ENCODE results near the gene GSTT4. TPM values are rescaled to one million over a fixed set of nuclear protein-coding genes. Genes with fewer than 3 reads are reported as not detected.
A peak's percentile ranks its signal among the peaks of the same experiment; 100 is the strongest.
"Not testable (repeated sequence)": the region's sequence is repeated elsewhere in the genome, so short reads cannot be mapped to it uniquely, and the experiment has no call there.

GSTT4 gene
- total RNA-seq, 2 donors from 2014 or later = not detected

DNA sequence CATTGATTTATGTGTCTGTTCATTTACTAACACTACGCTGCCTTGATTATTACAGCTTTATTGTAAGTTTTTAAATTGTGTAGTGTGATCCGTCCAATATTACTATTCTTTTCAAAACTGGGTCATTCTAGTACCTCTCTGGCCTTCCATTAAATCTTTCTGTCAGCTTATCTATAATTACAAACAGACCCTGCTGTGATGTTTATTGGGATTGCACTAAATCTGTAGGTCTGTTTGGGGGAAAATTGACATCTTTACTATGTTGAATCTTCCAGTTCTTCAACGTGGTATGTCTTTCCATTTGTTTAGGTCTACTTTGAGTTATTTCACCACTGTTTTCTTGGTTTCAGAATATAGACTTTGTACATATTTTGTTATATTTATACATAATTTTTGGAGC lies 21.5 kb upstream of the GSTT4 start:
- DNase-seq = no peak
- intact Hi-C loops (cut with DNase I, micrococcal nuclease) = no loop called here
- no peak for ATAC-seq

DNA sequence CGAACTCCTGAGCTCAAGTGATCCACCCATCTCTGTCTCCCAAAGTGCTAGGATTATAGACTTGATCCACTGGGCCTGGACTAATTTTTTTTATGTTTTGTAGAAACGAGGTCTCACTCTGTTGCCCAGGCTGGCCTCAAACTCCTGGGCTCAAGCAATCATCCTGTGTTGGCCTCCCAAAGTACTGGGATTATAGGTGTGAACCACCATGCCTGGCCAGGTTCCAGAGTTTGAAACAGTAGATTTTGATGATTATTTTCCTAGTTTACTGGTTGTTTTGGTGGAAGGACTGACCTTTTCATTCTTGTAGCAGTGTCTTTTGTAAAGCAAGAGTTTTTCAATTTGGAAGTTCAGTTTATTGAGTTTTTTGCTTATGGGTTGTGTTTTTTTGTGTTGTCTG lies 20.8 kb upstream of the GSTT4 start:
- DNase-seq = no peak
- ATAC-seq = no peak
- intact Hi-C loops (cut with DNase I, micrococcal nuclease) = no loop called here

DNA sequence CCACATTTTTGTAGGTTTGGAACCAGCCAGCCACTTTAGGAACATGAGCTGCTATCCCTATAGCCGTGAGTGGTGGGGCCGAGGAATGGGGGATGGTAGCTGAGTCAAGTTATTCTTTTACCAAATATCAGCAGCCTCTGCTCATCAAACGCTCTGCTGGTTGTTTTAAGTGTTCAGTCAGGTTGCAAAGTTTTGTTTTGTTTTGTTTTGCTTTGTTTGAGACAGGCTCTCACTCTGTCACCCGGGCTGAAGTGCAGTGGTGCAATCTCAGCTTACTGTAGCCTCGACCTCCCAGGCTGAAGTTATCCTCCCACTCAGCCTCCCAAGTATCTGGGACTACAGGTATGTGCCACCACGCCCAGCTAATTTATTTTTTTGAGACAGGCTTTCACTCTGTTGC lies 20.2 kb upstream of the GSTT4 start:
- ATAC-seq (no peak), DNase-seq (no peak)
- intact Hi-C loops (cut with DNase I, micrococcal nuclease) = no loop called here

DNA sequence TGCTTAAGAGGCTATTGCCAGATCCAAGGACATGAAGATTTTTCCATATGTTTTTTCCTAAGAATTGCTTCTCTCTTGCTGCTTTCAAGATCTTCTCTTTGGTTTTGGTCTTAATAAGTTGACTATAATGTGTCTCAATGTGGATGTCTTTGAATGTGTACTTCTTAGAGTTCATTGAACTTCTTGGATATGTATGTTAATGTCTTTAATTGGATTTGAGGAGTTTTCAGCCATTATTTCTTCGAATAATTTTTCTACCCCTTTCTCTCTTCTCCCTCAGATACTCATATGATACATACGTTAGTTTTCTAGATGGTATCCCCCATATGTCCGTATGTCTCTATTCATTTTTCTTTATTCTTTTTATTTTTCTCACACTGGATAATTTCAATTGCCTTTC lies 19.1 kb upstream of the GSTT4 start:
- DNase-seq = no peak
- no peak for ATAC-seq
- intact Hi-C loops (cut with DNase I, micrococcal nuclease) = no loop called here

DNA sequence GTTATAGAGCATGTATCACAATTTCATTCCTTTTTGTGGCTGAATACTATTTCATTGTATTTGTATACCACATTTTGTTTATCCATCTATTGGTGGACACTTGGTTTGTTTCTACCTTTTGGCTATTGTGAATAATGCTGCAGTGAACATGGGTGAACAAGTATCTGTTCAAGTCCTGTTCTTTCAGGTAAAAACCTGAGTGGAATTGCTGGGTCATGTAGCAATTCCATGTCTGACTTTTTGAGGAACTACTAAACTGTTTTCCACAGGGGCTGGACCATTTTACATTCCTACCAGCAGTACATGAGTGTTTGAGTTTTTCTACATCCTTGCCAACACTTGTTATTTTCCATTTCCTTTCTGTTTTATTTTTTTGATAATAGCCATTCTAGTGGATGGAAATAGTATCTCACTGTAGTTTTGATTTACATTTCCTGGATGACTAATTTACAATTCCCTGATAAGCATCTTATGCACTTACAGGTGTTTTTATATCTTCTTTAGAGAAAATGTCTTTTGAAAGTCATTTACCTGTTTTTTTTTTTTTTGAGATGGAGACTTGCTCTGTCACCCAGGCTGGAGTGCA lies 18.0 kb upstream of the GSTT4 start:
- DNase-seq (no peak), ATAC-seq (peak; percentile 39)
- intact Hi-C loops (cut with DNase I, micrococcal nuclease) = no loop called here

DNA sequence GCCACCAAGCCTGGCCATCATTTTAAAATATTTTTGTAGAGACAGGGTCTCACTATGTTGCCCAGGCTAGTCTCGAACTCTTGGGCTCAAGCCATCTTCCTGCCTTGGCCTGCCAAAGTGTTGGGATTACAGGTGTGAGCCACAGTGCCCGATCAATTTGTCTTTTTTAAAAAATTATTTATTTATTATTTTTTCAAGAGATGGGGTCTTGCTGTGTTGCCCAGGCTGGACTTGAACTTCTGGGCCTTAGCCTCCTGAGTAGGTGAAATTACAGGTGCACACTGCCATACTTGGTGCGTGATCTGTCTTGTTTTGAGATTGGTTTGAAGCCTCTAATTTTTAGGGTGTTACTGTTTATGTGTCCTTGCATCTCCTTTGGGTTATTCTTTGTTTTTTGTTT lies 16.1 kb upstream of the GSTT4 start:
- no peak for ATAC-seq
- no peak for DNase-seq
- intact Hi-C loops (cut with DNase I, micrococcal nuclease) = no loop called here

DNA sequence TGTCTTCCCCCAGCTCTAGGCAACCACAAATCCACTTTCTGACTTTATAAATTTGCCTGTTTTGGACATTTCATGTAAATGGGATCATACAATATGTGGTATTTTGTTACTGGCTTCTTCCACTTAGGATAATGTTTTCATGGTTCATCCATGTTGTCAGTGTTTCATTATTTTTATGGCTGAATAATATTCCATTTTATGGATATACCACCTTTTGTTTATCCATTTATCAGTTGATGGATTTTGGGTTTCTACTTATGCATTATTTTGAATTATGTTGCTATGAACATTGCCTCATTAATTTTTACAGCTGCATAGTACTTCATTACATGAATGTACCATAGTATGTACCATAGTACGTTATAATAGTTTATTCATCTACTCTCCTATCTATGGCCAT lies 10.9 kb upstream of the GSTT4 start:
- intact Hi-C loops (cut with DNase I, micrococcal nuclease) = no loop called here
- no peak for DNase-seq
- no peak for ATAC-seq

DNA sequence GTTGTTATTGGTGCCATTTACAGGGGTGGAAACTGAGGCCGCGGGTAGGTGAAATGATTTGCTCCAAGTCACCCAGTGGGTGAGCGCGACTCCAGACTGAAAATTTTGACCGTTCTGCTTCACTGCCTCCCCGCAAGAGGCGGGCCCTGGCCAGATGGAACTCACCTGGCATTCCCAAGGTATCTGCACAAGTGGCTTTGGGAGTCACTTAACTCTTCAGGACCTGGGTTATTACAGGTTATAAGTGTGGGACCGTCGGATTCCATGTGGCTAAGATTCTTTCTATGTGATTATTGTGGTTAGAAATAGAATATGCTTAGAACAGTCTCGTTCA lies 6.4 kb upstream of the GSTT4 start:
- intact Hi-C loops (cut with DNase I, micrococcal nuclease) = no loop called here
- no peak for DNase-seq
- ATAC-seq = peak; percentile 39

DNA sequence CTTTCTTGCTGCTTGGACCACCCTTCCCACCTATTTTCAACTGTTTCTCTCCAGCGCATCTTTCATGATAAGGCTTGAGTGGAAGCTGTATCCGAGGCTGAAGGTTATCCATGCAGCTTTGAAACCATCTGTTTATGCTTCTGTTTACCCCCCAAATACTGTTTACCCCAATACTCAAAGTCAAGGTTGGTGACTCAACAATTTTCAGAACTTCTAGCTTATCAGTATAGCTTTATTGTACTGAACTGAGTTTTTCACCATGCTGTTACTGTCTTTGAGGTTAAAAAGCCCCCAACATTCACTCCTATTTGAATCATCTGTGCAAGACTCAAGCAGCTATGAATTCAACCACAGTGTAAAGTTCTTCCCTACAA lies 4.8 kb upstream of the GSTT4 start:
- intact Hi-C loops (cut with DNase I, micrococcal nuclease) = no loop called here
- no peak for DNase-seq
- ATAC-seq = no peak

DNA sequence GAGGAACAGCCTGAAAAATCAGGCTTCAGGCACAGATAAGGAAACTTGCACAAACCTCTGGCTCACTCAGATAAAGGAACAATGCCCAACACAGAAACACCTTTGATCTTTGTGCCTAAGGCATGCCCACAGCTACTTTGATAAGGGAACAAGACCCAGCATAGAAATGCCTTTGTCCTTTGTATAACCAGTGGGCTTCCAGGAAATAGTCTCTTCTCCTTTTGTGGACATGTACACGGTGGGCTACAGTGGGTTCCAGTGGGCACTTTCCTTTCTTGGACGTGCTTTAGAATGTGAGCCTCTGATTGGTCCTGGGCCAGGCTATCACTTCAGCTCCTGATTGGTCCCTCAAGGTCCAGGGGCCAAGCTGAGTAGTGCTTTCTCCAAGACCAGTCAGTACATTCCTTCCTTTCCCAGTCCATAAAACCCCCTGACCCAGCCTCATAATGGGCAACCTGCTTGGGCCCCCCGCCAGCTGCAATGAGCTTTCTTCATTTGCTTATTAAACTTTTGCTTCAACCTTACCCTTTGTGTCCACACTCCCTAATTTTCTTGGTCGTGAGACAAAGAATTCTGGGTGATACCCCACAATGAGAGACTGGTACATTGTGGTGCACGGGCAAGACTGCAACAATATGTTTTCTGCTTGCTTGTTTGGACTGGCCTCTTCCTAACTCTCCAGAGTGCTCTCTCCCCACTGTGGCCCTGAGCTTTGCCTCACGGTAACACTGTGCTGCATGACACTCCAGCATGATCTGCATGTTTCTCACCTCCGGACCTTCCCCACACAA lies 4.2 kb upstream of the GSTT4 start:
- ATAC-seq = no peak
- intact Hi-C loops (cut with DNase I, micrococcal nuclease) = no loop called here
- DNase-seq = no peak

DNA sequence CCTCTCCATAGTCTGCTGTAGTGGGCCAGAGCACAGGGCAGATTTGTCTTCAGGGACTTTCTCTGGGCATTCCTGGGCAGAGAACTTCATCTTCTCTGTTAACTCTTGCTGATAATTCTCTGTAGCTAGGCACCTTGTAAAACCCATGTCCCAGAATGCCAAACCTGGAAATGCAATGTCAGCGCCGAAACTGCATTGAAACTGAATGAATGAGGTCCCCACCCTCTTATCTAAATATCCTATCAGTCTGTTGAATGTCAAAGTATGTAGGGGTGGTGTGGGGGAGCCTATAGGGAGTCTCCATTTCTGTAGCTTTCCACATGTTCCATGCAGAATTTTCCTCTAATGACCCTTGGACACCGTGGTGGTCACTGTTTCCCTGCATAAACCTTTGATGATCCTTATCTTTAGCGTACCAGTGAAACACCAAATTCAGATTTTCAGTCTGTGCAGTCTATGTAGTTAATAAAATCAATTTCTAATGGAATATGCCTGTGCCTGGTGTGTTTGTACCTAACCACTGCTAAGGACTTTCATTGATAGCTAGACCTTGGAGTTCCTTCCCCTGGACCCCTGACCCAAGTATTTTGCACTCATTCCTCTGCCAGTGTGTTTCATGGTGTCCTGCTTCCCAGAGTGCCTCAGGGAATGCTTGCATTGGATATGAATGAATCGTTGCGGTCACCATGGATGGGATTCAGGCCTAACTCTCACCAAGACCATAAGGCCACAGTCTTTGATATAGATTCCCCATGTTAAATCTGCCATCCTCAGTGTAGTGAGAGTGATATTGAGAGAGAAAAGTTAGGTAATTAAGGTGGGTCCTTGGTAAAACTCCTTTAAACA lies 3.4 kb upstream of the GSTT4 start:
- intact Hi-C loops (cut with DNase I, micrococcal nuclease) = no loop called here
- no peak for DNase-seq
- ATAC-seq = no peak

DNA sequence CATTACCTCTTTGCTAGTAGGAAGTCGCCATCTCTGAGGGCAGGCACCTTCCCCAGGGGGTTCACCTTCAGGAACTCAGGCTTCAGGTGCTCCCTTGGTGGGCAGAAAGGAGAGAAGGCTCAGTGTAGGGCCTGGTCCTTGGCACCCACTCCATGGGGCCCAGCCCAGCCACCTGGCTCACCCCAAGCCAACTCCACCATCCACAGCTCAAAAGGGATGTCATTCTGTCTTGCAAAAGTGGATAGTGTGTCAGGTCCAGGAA lies 2.7 kb upstream of the GSTT4 start:
- DNase-seq = no peak
- no peak for ATAC-seq
- intact Hi-C loops (cut with DNase I, micrococcal nuclease) = no loop called here

DNA sequence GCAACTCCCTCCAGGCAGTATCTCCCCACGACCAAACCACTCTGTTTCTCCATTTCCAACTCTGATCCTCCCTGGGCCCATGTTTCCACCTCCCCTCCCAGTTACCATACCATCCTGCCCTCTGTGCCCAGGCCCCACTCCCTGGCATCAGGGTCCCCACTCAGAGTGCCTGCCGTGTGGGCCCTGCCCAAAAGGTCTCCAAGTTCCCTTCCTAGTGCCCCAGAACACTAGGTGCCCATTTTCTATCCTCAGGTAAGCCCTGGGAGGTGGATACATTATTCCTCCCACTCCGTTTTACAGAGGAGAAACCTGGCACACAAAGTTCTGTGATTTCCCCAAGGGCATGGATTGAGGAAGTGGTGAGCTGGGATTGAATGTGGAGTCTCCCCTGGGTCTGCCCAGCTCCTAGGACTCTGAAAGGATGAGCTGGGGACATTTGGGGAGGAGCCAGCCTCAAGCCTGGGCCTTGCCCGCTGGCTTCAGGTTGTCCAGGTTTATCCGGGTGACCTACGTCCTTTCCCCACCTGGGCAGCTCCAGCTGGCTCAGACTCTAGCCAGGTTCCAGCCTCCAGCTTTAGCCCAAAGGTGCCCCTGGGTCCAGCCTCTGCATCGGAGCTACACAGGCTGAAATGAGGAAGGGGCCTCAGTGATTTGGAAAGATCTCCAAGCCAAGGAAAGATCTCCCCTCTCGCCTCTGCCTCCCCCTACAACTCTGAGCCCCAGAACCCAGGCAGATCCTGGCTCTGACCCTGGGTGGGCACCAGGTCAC lies 2.2 kb upstream of the GSTT4 start:
- intact Hi-C loops (cut with DNase I, micrococcal nuclease) = no loop called here
- no peak for ATAC-seq
- DNase-seq = no peak

DNA sequence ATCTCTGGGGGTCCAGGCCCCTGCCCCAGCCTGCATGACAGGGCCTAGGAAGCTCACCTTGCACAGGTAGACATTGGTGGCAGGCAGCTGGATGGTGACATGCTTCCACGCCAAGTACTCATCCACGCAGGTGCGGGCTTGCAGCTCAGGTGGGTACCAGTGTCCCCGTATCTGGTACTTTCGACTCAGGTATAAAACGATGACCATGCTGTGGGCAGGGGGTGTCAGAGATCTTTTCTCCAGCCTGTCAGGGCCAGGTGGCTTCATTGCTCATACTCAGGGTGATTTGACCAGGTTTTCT lies 1.6 kb upstream of the GSTT4 start:
- ATAC-seq = no peak
- no peak for DNase-seq
- intact Hi-C loops (cut with DNase I, micrococcal nuclease) = no loop called here

DNA sequence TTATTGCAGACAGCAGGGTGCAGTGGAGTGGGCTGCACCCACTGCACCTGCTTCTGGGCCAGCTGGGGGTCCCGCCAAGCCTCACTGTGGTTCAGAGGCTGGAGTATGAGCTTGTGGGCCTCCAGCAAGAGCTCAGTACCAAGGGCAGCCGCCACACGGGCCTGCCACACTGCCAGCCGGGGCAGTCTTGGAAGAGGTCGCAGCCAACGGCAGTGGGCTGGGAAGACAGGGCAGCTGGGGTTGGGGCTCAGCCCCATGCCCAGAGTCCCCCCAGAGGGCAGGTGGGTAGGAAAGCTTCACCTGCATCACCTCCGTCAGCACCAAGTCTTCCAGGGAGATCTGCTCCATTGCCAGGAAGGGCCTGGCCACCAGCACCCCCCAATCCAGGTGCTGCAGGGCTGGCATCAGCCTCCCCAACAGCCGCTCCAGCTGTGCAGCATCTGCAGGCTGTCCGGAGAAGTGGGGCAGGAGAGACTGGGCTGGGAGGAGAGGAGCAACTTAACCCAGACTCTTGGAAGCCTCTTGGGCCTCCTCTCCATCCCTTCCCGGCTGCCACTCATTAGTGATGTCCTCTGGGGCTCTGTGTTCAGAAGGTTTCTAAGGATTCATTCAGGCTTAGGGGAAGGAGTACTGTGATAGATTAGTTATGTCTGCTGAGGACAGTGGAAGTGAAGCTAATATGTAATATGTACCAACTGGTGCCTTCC lies 1.1 kb upstream of the GSTT4 start:
- intact Hi-C loops (cut with DNase I, micrococcal nuclease) = no loop called here
- DNase-seq = no peak
- no peak for ATAC-seq

DNA sequence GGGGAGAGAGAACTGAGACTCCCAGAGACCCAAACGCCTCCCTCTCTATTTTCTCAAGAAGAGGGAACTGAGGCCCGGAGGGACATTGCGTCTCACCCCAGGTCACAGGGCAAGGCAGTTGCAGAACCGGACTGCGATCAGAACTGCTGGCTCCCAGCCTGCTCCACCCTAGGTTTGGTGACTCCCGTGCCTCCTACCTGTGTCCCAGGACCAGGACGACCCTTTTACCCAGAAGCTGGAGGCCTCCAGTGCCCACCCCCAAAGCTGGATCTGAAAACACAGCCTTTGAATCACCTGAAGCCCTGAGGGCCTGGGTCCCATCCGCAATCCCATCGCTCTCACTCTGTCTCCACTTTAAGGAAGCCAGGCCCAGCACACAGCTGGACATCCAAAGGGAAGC lies 1.4 kb downstream of the GSTT4 start:
- intact Hi-C loops (cut with DNase I, micrococcal nuclease) = no loop called here
- DNase-seq (no peak), ATAC-seq (no peak)

DNA sequence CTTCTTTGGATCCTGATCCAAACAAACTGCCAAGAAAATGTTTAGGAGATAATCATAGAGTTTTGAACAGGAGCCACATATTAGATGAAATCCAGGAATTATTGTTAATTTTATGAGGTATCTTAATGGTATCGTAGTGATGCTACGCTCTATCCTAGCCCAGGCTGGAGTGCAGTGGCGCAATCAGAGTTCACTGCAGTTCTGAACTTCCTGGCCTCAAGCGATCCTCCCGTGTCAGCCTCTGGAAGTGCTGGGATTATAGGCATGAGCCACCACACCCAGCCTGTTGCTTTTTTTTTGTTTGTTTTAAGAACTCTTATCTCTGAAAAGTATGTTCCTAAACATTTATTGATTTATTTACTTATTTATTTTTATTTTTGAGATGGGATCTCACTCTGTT lies 2.4 kb downstream of the GSTT4 start:
- ATAC-seq = peak; percentile 79
- intact Hi-C loops (cut with DNase I, micrococcal nuclease) = no loop called here
- no peak for DNase-seq

DNA sequence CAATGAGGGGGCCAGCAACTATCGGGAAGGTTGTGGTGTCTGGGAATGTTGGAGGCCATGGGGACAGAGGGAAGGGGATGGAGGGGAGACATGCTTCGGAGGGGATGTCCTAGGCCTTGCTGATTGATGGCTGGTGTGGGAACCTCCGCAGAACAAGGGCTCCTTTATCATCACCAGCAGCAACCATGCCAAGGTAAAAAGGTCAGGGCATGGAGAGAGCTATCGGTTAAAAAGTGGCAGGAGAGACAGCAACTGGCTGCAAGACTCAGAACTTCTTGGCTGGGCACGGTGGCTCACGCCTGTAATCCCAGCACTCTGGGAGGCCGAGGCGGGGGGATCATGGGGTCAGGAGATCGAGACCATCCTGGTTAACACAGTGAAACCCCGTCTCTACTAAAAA lies 3.0 kb downstream of the GSTT4 start:
- DNase-seq = no peak
- intact Hi-C loops (cut with DNase I, micrococcal nuclease) = no loop called here
- ATAC-seq = no peak

DNA sequence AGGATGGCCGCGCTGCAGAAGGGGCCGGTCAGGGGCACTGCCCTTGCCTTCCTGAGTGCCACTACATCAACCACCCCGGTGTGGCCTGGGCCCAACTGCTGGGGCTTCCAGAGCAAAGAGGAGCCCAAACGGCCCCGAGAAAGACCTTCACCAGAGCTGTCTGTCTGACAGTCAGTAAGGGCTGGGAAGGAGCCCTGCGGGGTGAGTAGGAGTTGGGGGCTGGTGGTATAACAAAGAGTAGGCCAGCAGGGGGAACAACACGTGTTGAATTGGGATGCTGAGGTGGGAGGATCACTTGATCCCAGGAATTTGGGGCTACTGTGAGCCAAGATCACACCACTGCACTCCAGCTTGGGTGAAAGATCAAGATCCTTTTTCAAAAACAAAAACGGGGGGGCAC lies 3.9 kb downstream of the GSTT4 start:
- intact Hi-C loops (cut with DNase I, micrococcal nuclease) = no loop called here
- ATAC-seq = no peak
- DNase-seq = no peak

DNA sequence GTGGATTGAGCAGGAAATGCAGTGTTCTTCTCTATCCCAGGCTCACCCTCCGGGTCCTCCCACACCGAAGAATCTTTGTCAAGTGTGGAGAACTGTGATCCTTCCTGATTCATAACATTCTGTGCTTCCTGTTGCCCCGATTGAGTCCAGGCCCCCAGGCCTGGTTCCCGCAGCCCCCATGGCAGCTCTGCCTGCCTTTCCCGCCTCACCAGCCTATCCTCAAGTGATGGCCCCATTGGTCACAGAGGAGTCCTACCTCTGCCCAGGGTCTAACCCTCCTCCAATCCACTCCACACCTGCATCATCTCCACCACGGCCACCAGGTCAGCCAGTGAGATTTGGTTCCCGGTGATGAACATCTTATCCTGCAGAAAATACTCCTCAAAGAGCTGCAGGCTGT lies 5.5 kb downstream of the GSTT4 start:
- DNase-seq; intact Hi-C loops (cut with DNase I, micrococcal nuclease); ATAC-seq: not testable (repeated sequence)

Data from left colon (tissue), 2 donors.